SK-N-SH (cell line): Measurements from ENCODE around the gene HSD11B2. TPM values are rescaled to one million over a fixed set of nuclear protein-coding genes. Genes with fewer than 3 reads are reported as not detected.

Experiments
- CTCF ChIA-PET: fragments of 300-600, 350-600 bp; formaldehyde crosslinking; extraction: SDS; loops from one replicate; lab custom pipeline; 2021; lab: Yijun Ruan, JAX
- POLR2A ChIA-PET: fragments of 350-600 bp; sonication (Branson Sonifier 250); formaldehyde crosslinking; extraction: SDS; loops from one replicate; lab custom pipeline; 2020; ENCODE audit warnings: antibody characterized with exemption, inconsistent platforms; lab: Yijun Ruan, JAX
- DNase-seq: peaks from one replicate; pipeline ENCODE4 v3.0.0; 2012
- H2AFZ ChIP-seq: fragments of 200-600 bp; sonication (generic); 2 replicates; pipeline ENCODE4 v1.8.1; 2016; ENCODE audit warnings: antibody characterized with exemption, mild to moderate bottlenecking, low read depth
- H3F3A ChIP-seq: fragments of 200-600 bp; sonication (generic); replicated peaks from 2 replicates; pipeline ENCODE3; 2016; ENCODE audit warnings: antibody characterized with exemption, mild to moderate bottlenecking; ENCODE audit not compliant: insufficient read depth
- H3K27ac ChIP-seq, 2 experiments: fragments of 200-500 bp in 1 of 2; fragments of 200-600 bp in 1 of 2; sonication (Bioruptor generic) in 1 of 2; sonication (generic), shearing (Covaris generic) in 1 of 2; 2 replicates each; pipeline versions ENCODE4 v1.5.1 to v1.6.1; 2014 to 2016; ENCODE audit warnings: low read depth in 2 of 2, inconsistent platforms in 1 of 2, low read length in 1 of 2, mild to moderate bottlenecking in 1 of 2, mixed read lengths in 1 of 2
- H3K27me3 ChIP-seq: fragments of 200-600 bp; sonication (generic), shearing (Covaris generic); 2 replicates; pipeline ENCODE4 v1.6.1; 2016; ENCODE audit warnings: mixed run types; ENCODE audit not compliant: insufficient read depth
- H3K36me3 ChIP-seq, 2 experiments: fragments of 200-500 bp in 1 of 2; fragments of 200-600 bp in 1 of 2; sonication (Bioruptor generic) in 1 of 2; sonication (generic) in 1 of 2; replicated peaks in 1 of 2; 2 replicates each; pipeline versions ENCODE3 to v1.5.1; 2014 to 2016; ENCODE audit warnings: low read length in 1 of 2, mild to moderate bottlenecking in 1 of 2; ENCODE audit not compliant: insufficient read depth in 2 of 2, control insufficient read depth in 1 of 2
- H3K4me1 ChIP-seq, 2 experiments: fragments of 200-500 bp in 1 of 2; fragments of 200-600 bp in 1 of 2; sonication (Bioruptor generic) in 1 of 2; sonication (generic), shearing (Covaris generic) in 1 of 2; 2 replicates each; pipeline versions ENCODE4 v1.5.1 to v1.6.1; 2014 to 2016; ENCODE audit warnings: low read depth in 1 of 2, low read length in 1 of 2, mixed run types in 1 of 2; ENCODE audit not compliant: insufficient read depth in 2 of 2, control insufficient read depth in 1 of 2
- H3K4me2 ChIP-seq: fragments of 200-600 bp; sonication (generic), shearing (Covaris generic); 2 replicates; pipeline ENCODE4 v1.6.1; 2017; ENCODE audit warnings: mixed run types
- H3K4me3 ChIP-seq, 2 experiments: fragments of 200-500 bp in 1 of 2; fragments of 200-600 bp in 1 of 2; sonication (Bioruptor generic) in 1 of 2; sonication (generic), shearing (Covaris generic) in 1 of 2; 2 replicates each; pipeline versions ENCODE4 v1.5.1 to v1.8.1; 2014 to 2016; ENCODE audit warnings: low read depth in 2 of 2, inconsistent platforms in 1 of 2, low read length in 1 of 2, mild to moderate bottlenecking in 1 of 2, mixed read lengths in 1 of 2, moderate library complexity in 1 of 2
- H3K79me2 ChIP-seq: fragments of 200-600 bp; sonication (generic); 2 replicates; pipeline ENCODE4 v1.8.1; 2017; ENCODE audit warnings: mild to moderate bottlenecking; ENCODE audit not compliant: insufficient read depth
- H3K9ac ChIP-seq: fragments of 200-600 bp; sonication (generic); 2 replicates; pipeline ENCODE4 v1.6.1; 2017; ENCODE audit warnings: mixed run types
- H3K9me2 ChIP-seq: fragments of 200-600 bp; sonication (generic); 2 replicates; pipeline ENCODE4 v1.6.1; 2017; ENCODE audit warnings: mixed run types
- H3K9me3 ChIP-seq: fragments of 200-600 bp; sonication (generic); 2 replicates; pipeline ENCODE4 v1.6.1; 2017; ENCODE audit warnings: mixed run types, mild to moderate bottlenecking, moderate library complexity
- H4K20me1 ChIP-seq: fragments of 200-600 bp; sonication (generic); 2 replicates; pipeline ENCODE4 v1.6.1; 2017; ENCODE audit warnings: mild to moderate bottlenecking, mixed run types; ENCODE audit not compliant: insufficient read depth
- CHD2 ChIP-seq: fragments of 150-350 bp; IDR thresholded peaks from 2 replicates; pipeline ENCODE4 v1.6.1; 2018; ENCODE audit warnings: low read length; ENCODE audit not compliant: partially characterized antibody
- CTCF ChIP-seq: fragments of 200-600 bp; sonication (generic); IDR thresholded peaks from 2 replicates; pipeline ENCODE4 v1.6.1; 2017; ENCODE audit warnings: antibody characterized with exemption, mild to moderate bottlenecking, moderate library complexity
- FOXJ3 ChIP-seq: sonication (generic); formaldehyde crosslinking; IDR thresholded peaks from 2 replicates; pipeline ENCODE4 v1.5.1; 2020; ENCODE audit warnings: mild to moderate bottlenecking, missing genetic modification reagents
- FOXM1 ChIP-seq: IDR thresholded peaks from 2 replicates; pipeline ENCODE4 v1.4.0; 2012; ENCODE audit warnings: low read depth, mild to moderate bottlenecking
- GABPA ChIP-seq: IDR thresholded peaks from 2 replicates; pipeline ENCODE4 v1.4.0; 2012; ENCODE audit warnings: low read depth, mild to moderate bottlenecking
- GATA2 ChIP-seq: sonication (generic); formaldehyde crosslinking; IDR thresholded peaks from 2 replicates; pipeline ENCODE4 v1.5.0; 2020; ENCODE audit warnings: mild to moderate bottlenecking, missing genetic modification reagents
- IRF3 ChIP-seq: fragments of 150-350 bp; IDR thresholded peaks from 2 replicates; pipeline ENCODE4 v1.6.1; 2016; ENCODE audit warnings: mild to moderate bottlenecking, low read depth, low read length
- MAX ChIP-seq: IDR thresholded peaks from 2 replicates; pipeline ENCODE4 v1.4.0; 2012; ENCODE audit warnings: low read depth
- NFIC ChIP-seq: IDR thresholded peaks from 2 replicates; pipeline ENCODE4 v1.4.0; 2012; ENCODE audit warnings: borderline replicate concordance
- NRF1 ChIP-seq: IDR thresholded peaks from 2 replicates; pipeline ENCODE4 v1.6.1; 2012; ENCODE audit warnings: low read depth, mild to moderate bottlenecking, low read length
- RAD21 ChIP-seq: IDR thresholded peaks from 2 replicates; pipeline ENCODE4 v1.6.1; 2012; ENCODE audit warnings: mild to moderate bottlenecking, low read length
- RCOR1 ChIP-seq: fragments of 150-350 bp; IDR thresholded peaks from 2 replicates; pipeline ENCODE4 v1.6.1; 2017; ENCODE audit warnings: antibody characterized with exemption, low read length
- REST ChIP-seq: IDR thresholded peaks from 2 replicates; pipeline ENCODE4 v1.6.1; 2012; ENCODE audit warnings: mild to moderate bottlenecking, low read depth, low read length, moderate library complexity
- RFX5 ChIP-seq: IDR thresholded peaks from 2 replicates; pipeline ENCODE4 v1.6.1; 2012; ENCODE audit warnings: mild to moderate bottlenecking, improper control_type of control experiment, low read length
- SIN3A ChIP-seq: IDR thresholded peaks from 2 replicates; pipeline ENCODE4 v1.6.1; 2012; ENCODE audit warnings: low read depth, mild to moderate bottlenecking, low read length, moderate library complexity, borderline replicate concordance
- SMC3 ChIP-seq: IDR thresholded peaks from 2 replicates; pipeline ENCODE4 v1.6.1; 2012; ENCODE audit warnings: low read depth, low read length, improper control_type of control experiment
- TCF12 ChIP-seq: IDR thresholded peaks from 2 replicates; pipeline ENCODE4 v1.4.0; 2012
- YY1 ChIP-seq: IDR thresholded peaks from 2 replicates; pipeline ENCODE4 v1.4.0; 2012; ENCODE audit warnings: low read depth, mild to moderate bottlenecking
- ZBTB33 ChIP-seq: IDR thresholded peaks from 2 replicates; pipeline ENCODE4 v1.4.0; 2012; ENCODE audit warnings: low read depth, borderline replicate concordance
- WGBS: methylation state at CpG from one replicate; pipeline ENCODE4 v1.1.6; 2017; ENCODE audit warnings: low lambda C conversion rate; 5-methylcytosine and 5-hydroxymethylcytosine counted together
- polyA plus RNA-seq, 3 experiments: library from polyadenylated mRNA; depleted of rRNA; stranded (reverse); fragments of >200 nt; gene quantifications; 2 replicates each; pipeline ENCODE4 v1.2.3, GENCODE V29; 2012

The HSD11B2 gene
- polyA plus RNA-seq, 1 of the 3 experiments (the other 2 are of a cell fraction): 0.23 TPM

- POLR2A ChIA-PET: interaction anchor here (0.7 kb wide), 1 partner anchor 1077 kb away, joined by 3 read pairs; no protein-coding TSS in a partner anchor
- DNase-seq: peak; percentile 96
- WGBS: 10% methylated on average over 11 of the region's 73 CpGs
Observed at GRCh38 chr16:67415872-67416793, 14.8 kb upstream of the HSD11B2 start, which contains the start of gene ZDHHC1. Gene ZDHHC1 (minus strand): TSS chr16:67416477. CDS start chr16:67407775, 8,702 bp downstream.

More at GRCh38 chr16:67415872-67416793, 14.8 kb upstream of the HSD11B2 start, which contains the start of gene ZDHHC1:
- no peaks in the 10 kb centered on the region for H3K27me3 ChIP-seq
- TF ChIP-seq GATA2 (CRISPR knock-in tag): no peak
- TF ChIP-seq RFX5: no peak
- 0 out of 2 replicates have a peak, but pooled peaks have one; percentile 33 for TF ChIP-seq REST
- peak; percentile 70 for TF ChIP-seq RAD21
- peak; percentile 58 for TF ChIP-seq SMC3
- TF ChIP-seq GABPA: no peak
- TF ChIP-seq IRF3: no peak
- TF ChIP-seq ZBTB33: no peak
- no peak for TF ChIP-seq NRF1
- no peak; the same call in 1 of the 2 replicates for TF ChIP-seq TCF12
- peak; percentile 12 for TF ChIP-seq CHD2
- TF ChIP-seq NFIC: peak; percentile 37
- no peak for TF ChIP-seq FOXM1
- TF ChIP-seq SIN3A: peak; percentile 65; the same call in 1 of the 2 replicates
- TF ChIP-seq CTCF: peak; percentile 56
- TF ChIP-seq MAX: peak; percentile 22; the same call in 1 of the 2 replicates
- TF ChIP-seq YY1: no peak
- TF ChIP-seq FOXJ3 (CRISPR knock-in tag): no peak
- no peak for TF ChIP-seq RCOR1
- no peaks in the 10 kb centered on the region for H3K9me3 ChIP-seq
- no peaks in the 10 kb centered on the region; a peak in 1 of 4 replicates for H3K4me1 ChIP-seq
- H2AFZ ChIP-seq: peak within 1 kb of the TSS; percentile 99
- peak within 1 kb of the TSS; percentile 94 for H3K9ac ChIP-seq
- H3F3A ChIP-seq: peaks cover 9% of the 10 kb centered on the region
- H4K20me1 ChIP-seq: no peaks in the 10 kb centered on the region
- H3K79me2 ChIP-seq: peaks cover 50% of the 10 kb centered on the region
- H3K4me3 ChIP-seq: peak within 1 kb of the TSS; percentile 64 to 66
- peaks cover 0 to 4% of the 10 kb centered on the region in 2 experiments for H3K36me3 ChIP-seq
- peak within 1 kb of the TSS; percentile 53 to 79 for H3K27ac ChIP-seq
- H3K4me2 ChIP-seq: peak within 1 kb of the TSS; percentile 93
- CTCF ChIA-PET: interaction anchor here (0.6 to 5.9 kb wide), 50 partner anchors 8 to 443 kb away, joined by 3 to 75 read pairs (median 4); partner anchors contain the start of genes ATP6V0D1, CARMIL2, HSD11B2 and KCTD19
- no peaks in the 10 kb centered on the region for H3K9me2 ChIP-seq
